NB4 (cell line): ENCODE measurements around the gene AP1B1.

Source experiments
- DNase-seq: peaks from one replicate; pipeline ENCODE4 v3.0.0; 2010; ENCODE audit warnings: low read depth
- H3K4me3 ChIP-seq: one replicate; pipeline ENCODE4 v1.5.1; 2011; ENCODE audit warnings: mild to moderate bottlenecking, low read depth, low read length, moderate library complexity
- MYC ChIP-seq: IDR thresholded peaks from 2 replicates; pipeline ENCODE4 v1.6.1; 2011; ENCODE audit warnings: low read depth, low read length
- POLR2A ChIP-seq: IDR thresholded peaks from 2 replicates; pipeline ENCODE4 v1.6.1; 2011; ENCODE audit warnings: mild to moderate bottlenecking; ENCODE audit not compliant: insufficient read length; ENCODE audit errors: extremely low read depth
- TF ChIP-seq, protein P1 (sequence below): IDR thresholded peaks from one replicate; pipeline ENCODE4 v1.5.1; 2012; ENCODE audit warnings: low read depth, low read length
- TF ChIP-seq, protein P2 (sequence below): IDR thresholded peaks from 2 replicates; pipeline ENCODE4 v1.6.1; 2011; ENCODE audit warnings: low read depth, low read length

The AP1B1 gene

DNA sequence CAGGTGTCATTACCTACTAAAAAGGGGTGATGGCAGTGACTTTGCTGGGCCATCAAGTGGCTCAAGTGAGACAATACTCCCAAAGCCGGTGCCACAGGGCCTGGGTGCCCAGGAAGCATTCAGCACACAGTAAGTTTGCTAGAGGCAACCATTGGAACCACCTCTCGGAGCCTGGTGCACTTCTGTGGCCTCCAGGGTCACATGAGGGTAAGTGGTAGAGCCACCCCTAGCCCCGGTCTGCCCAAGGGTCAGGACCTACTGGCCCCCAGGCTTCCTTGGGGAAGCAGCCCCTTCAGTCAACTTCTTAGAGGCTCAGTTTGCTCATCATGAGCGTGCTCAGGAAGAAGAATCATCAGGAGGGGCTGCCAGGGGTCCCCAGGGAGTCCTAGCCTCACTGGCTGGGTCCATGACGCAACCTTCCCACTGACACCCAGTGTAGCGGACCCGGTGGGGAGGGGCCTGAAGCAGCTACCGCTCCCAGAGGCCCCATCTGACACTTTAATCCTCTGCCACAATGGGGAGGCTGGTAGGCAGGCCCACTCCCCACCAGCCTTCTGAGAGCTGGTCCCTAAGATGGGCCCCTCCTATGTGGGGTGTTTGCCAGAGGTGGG, 55.4 kb downstream of the AP1B1 start:
- peak; percentile 94 for DNase-seq
- TF ChIP-seq, protein P1, sequence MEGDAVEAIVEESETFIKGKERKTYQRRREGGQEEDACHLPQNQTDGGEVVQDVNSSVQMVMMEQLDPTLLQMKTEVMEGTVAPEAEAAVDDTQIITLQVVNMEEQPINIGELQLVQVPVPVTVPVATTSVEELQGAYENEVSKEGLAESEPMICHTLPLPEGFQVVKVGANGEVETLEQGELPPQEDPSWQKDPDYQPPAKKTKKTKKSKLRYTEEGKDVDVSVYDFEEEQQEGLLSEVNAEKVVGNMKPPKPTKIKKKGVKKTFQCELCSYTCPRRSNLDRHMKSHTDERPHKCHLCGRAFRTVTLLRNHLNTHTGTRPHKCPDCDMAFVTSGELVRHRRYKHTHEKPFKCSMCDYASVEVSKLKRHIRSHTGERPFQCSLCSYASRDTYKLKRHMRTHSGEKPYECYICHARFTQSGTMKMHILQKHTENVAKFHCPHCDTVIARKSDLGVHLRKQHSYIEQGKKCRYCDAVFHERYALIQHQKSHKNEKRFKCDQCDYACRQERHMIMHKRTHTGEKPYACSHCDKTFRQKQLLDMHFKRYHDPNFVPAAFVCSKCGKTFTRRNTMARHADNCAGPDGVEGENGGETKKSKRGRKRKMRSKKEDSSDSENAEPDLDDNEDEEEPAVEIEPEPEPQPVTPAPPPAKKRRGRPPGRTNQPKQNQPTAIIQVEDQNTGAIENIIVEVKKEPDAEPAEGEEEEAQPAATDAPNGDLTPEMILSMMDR, result no peak
- TF ChIP-seq, protein P2, sequence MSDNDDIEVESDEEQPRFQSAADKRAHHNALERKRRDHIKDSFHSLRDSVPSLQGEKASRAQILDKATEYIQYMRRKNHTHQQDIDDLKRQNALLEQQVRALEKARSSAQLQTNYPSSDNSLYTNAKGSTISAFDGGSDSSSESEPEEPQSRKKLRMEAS, result no peak
- TF ChIP-seq MYC (no peak), POLR2A (no peak)

DNA sequence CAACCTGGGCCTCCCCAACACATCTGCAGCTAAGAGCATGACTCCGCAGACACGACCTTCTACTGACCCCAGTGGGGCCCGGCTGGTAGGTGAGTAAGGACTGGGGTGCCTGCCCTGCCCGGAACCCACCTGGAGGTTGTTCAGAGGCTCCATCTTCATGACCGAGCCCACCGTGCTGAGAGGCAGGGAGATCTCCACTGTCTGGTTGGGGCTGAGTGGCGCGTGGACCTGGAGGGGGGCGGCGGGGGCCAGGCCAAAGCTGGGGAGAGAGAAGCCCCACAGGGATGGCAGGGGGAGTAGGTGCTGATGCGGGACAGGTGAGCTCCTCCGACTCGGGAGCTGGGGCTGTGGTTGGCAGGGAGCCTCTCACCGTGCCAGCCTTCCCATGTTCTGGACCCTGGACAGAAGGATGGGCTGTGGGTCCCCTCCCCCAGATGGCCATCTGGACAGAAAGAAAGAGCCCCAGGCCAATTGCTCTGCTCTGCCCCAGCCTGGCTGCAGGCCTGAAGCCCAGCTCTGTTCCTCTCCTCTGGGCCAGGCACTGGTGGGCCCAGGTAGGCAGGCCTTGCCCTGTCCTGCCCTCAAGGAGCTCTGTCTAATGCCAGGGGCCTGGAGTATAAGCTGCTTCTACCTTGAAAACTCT, 56.6 kb downstream of the AP1B1 start:
- no peak overlapping the region for H3K4me3 ChIP-seq
- no peak for DNase-seq
- TF ChIP-seq, protein P1, result no peak
- TF ChIP-seq POLR2A (no peak), MYC (no peak)
- TF ChIP-seq, protein P2, result no peak

More for the DNA sequence above, 55.4 kb downstream of the AP1B1 start:
- no peak overlapping the region for H3K4me3 ChIP-seq

DNA sequence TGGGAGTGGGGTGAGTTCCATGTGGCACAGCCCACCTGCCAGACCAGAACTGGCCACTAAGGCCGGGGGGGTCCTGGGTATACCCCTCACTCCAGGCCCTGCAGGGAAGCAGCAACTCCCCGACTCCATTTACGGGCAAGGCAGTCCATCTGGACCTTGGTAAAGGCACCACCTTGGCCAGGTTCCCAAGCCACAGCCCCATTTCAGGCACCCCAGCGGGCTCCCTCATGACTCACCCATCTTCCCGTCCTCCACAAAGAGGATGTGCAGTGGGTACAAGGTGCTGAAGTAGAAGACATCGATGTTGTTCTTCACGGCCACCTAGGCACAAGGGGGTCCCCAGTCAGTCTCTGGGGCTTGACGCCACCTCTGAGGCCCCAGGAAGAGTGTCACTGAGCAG, 57.2 kb downstream of the AP1B1 start:
- H3K4me3 ChIP-seq, result no peak overlapping the region
- TF ChIP-seq MYC (no peak), POLR2A (no peak)
- TF ChIP-seq, protein P1, result no peak
- TF ChIP-seq, protein P2, result no peak
- no peak for DNase-seq

DNA sequence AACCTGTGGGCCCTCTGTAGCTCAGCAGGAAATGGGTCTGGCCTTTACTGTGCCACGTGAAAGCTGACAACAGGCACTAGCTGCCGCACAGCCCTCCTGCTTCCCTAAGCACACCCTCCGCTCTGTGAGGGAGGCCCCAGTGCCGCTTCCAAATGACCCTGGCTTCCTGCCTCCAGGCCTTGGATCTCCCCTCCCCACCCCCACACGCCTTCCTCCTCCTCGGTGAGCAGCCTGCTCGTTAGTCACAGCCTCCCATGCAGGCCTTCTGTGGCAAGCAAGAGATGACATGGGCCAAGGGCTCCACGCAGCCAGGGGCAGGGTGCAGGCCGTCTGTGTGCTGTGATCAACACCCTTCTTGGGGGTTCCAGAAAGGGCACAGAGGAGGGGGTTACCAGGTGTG, 57.6 kb downstream of the AP1B1 start:
- peak; percentile 42 for DNase-seq
- TF ChIP-seq MYC, result no peak
- H3K4me3 ChIP-seq, result no peak overlapping the region

DNA sequence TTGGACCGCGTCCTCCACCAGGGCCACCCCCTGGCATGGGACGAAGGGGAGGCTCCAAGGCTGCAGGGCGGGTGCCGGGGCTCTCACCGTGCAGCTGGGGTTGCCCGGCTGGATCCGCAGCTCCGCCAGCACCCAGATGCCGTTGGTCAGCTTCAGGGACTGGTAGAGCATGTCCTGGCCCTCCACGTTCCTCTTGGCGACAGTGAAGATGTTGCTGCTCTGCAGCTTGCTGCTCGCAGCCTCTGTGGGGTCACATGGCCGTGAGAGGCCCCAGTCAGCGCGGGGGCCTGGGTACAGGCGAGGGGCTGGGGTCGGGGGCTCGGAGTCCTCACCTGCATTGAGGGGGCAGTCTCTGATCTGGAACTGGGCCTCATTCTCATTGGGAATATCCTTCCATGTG, 58.1 kb downstream of the AP1B1 start:
- no peak overlapping the region for H3K4me3 ChIP-seq
- DNase-seq, result no peak
- TF ChIP-seq POLR2A (no peak), MYC (no peak)
- TF ChIP-seq, protein P2, result no peak
- TF ChIP-seq, protein P1, result no peak

DNA sequence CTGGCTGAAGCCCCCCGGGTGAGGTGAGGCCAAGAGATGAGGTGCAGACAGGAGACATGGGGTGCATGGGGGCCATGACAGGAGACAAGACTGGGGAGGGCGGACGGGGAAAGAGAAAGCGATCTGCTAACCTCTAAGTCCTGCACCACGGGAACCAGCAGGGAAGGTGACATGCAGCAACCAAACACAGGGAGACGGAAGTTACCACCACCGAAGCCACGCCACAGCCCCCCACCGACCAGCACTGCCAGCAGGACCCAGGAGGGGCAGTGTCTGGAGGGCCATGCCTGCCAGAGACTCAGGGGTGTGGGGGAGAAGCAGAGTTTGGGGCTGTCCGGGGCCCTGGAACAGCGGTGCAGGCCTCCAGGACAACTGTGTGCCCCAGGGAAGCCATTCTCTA, 58.8 kb downstream of the AP1B1 start:
- DNase-seq, result no peak
- H3K4me3 ChIP-seq, result no peak overlapping the region
- TF ChIP-seq, protein P1, result no peak
- TF ChIP-seq MYC (no peak), POLR2A (no peak)
- TF ChIP-seq, protein P2, result no peak
